ENCODE measurements around the gene SLC26A1. TPM values are rescaled to one million over a fixed set of nuclear protein-coding genes. Genes with fewer than 3 reads are reported as not detected.

SLC26A1 gene
- polyA plus RNA-seq, 1 donor (not counting 4 experiments of a cell fraction or from before 2014, with no cell fraction given) = not detected

GRCh38 chr4:1022739-1023066, 29.5 kb upstream of the SLC26A1 start:
- DNase-seq (ENCODE audit: low read depth, low spot score) (no peak), FAIRE-seq (no peak)
- Histone ChIP-seq H3K79me2 (ENCODE audit: control insufficient read depth, insufficient read depth, low read length) (no peaks in the 10 kb centered on the region), H3K4me1 (ENCODE audit: control insufficient read depth, extremely low read depth, insufficient read depth, low read length) (peaks cover 3% of the 10 kb centered on the region), H3K27ac (ENCODE audit: control insufficient read depth, insufficient read depth, low read length) (no peak overlapping the region), H4K20me1 (ENCODE audit: control insufficient read depth, extremely low read depth, insufficient read depth, low read length) (peaks cover 3% of the 10 kb centered on the region), H3K36me3 (ENCODE audit: control insufficient read depth in 2 of 2, extremely low read depth in 1 of 2, insufficient read depth in 2 of 2, low read length in 2 of 2) (peaks cover 0 to 4% of the 10 kb centered on the region in 2 experiments), H3K9me3 (ENCODE audit: control insufficient read depth, low read depth, low read length) (no peaks in the 10 kb centered on the region), H2AFZ (ENCODE audit: control insufficient read depth, low read length) (no peak overlapping the region), H3K4me2 (ENCODE audit: control insufficient read depth, extremely low read depth, insufficient read depth, low read depth, low read length) (no peak overlapping the region), H3K9ac (ENCODE audit: control insufficient read depth, extremely low read depth, insufficient read depth, low read length) (no peak overlapping the region), H3K4me3 (ENCODE audit: control insufficient read depth in 2 of 3, extremely low read depth in 1 of 3, insufficient read depth in 2 of 3, low read depth in 1 of 3, low read length in 3 of 3) (no peak overlapping the region), H3K27me3 (ENCODE audit: control insufficient read depth, extremely low read depth, insufficient read depth, low read length) (no peaks in the 10 kb centered on the region), H3K9me1 (ENCODE audit: control insufficient read depth, extremely low read depth, insufficient read depth, low read length) (no peaks in the 10 kb centered on the region)
- dilution Hi-C loops (cut with MboI; ENCODE audit: extremely low pct_ligation_motif_present, low sequenced_read_pairs) = no loop called here
- TF ChIP-seq CTCF (optimal IDR thresholded peaks at IDR 0.05 in 1 of 3, IDR thresholded peaks at IDR 0.05 in 1 of 3, conservative IDR thresholded peaks at IDR 0.05 in 1 of 3; ENCODE audit: extremely low read depth in 1 of 3, insufficient read depth in 2 of 3, low read length in 3 of 3) (no peak), EZH2 (IDR thresholded peaks at IDR 0.05; ENCODE audit: low read length) (no peak)

GRCh38 chr4:1022051-1022738, 29.0 kb upstream of the SLC26A1 start:
- no peaks in the 10 kb centered on the region for H3K9me1 ChIP-seq (ENCODE audit: control insufficient read depth, extremely low read depth, insufficient read depth, low read length)
- peaks cover 3% of the 10 kb centered on the region for H4K20me1 ChIP-seq (ENCODE audit: control insufficient read depth, extremely low read depth, insufficient read depth, low read length)
- no peak overlapping the region for H3K9ac ChIP-seq (ENCODE audit: control insufficient read depth, extremely low read depth, insufficient read depth, low read length)
- H3K9me3 ChIP-seq (ENCODE audit: control insufficient read depth, low read depth, low read length) = no peaks in the 10 kb centered on the region
- no peak overlapping the region for H3K27ac ChIP-seq (ENCODE audit: control insufficient read depth, insufficient read depth, low read length)
- H3K4me3 ChIP-seq (ENCODE audit: control insufficient read depth in 2 of 3, extremely low read depth in 1 of 3, insufficient read depth in 2 of 3, low read depth in 1 of 3, low read length in 3 of 3) = no peak overlapping the region
- DNase-seq (ENCODE audit: low read depth, low spot score) (no peak), FAIRE-seq (no peak)
- no peaks in the 10 kb centered on the region for H3K27me3 ChIP-seq (ENCODE audit: control insufficient read depth, extremely low read depth, insufficient read depth, low read length)
- peaks cover 3% of the 10 kb centered on the region for H3K4me1 ChIP-seq (ENCODE audit: control insufficient read depth, extremely low read depth, insufficient read depth, low read length)
- peaks cover 0 to 4% of the 10 kb centered on the region in 2 experiments for H3K36me3 ChIP-seq (ENCODE audit: control insufficient read depth in 2 of 2, extremely low read depth in 1 of 2, insufficient read depth in 2 of 2, low read length in 2 of 2)
- dilution Hi-C loops (cut with MboI; ENCODE audit: extremely low pct_ligation_motif_present, low sequenced_read_pairs) = no loop called here
- H3K79me2 ChIP-seq (ENCODE audit: control insufficient read depth, insufficient read depth, low read length) = no peaks in the 10 kb centered on the region
- H3K4me2 ChIP-seq (ENCODE audit: control insufficient read depth, extremely low read depth, insufficient read depth, low read depth, low read length) = no peak overlapping the region
- TF ChIP-seq EZH2 (IDR thresholded peaks at IDR 0.05; ENCODE audit: low read length) (no peak), CTCF (optimal IDR thresholded peaks at IDR 0.05 in 1 of 3, IDR thresholded peaks at IDR 0.05 in 1 of 3, conservative IDR thresholded peaks at IDR 0.05 in 1 of 3; ENCODE audit: extremely low read depth in 1 of 3, insufficient read depth in 2 of 3, low read length in 3 of 3) (no peak)
- no peak overlapping the region for H2AFZ ChIP-seq (ENCODE audit: control insufficient read depth, low read length)
